Stimulated activated CD8-positive, alpha-beta memory T cell treated with anti-CD3 and anti-CD28 coated beads, Interleukin-12 subunit alpha, Interleukin-12 subunit beta, amount 100 ng/mL, for 24 hours (primary cell): ENCODE data around the gene NPAS3.

Experiments
- DNase-seq: peaks from one replicate; pipeline ENCODE4 v3.0.0-alpha.2; 2020; ENCODE audit errors: extremely low read depth

NPAS3 gene

DNA sequence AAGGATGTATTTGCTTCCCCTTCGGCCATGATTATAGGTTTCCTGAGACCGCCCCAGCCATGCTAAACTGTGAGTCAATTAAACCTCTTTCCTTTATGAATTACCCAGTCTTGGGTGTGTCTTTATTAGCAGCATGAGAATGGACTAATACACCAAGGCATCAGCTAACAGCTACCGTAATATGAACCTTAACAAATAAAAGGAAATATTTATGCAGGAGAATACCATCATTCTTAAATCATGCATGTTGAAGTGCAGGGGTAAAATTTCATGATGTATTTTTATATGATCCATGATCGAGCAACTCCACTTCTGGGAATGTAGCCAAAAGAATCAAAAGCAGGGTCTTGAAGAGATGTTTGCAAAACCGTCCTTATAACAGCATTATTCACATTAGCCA is 379.0 kb downstream of the NPAS3 start:
- no peak for DNase-seq

DNA sequence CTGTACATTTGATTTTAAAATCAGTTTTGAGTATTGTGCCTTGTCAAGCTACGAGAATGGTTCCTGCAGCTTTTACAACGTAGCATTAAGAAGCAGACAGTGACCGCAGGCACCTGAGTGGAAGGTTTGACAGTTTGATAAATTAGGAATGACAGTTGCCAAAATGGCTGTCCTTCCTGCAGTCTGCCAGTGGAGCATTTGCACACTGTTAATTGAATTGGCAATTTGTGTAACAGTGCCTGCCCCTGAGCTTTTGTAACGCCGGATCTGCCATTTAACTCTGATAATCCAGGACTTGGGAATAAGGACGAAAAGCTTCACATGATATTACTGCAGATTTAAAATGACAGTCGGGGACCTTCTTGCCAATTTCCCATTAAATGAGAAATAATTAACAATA is 385.3 kb downstream of the NPAS3 start:
- no peak for DNase-seq

DNA sequence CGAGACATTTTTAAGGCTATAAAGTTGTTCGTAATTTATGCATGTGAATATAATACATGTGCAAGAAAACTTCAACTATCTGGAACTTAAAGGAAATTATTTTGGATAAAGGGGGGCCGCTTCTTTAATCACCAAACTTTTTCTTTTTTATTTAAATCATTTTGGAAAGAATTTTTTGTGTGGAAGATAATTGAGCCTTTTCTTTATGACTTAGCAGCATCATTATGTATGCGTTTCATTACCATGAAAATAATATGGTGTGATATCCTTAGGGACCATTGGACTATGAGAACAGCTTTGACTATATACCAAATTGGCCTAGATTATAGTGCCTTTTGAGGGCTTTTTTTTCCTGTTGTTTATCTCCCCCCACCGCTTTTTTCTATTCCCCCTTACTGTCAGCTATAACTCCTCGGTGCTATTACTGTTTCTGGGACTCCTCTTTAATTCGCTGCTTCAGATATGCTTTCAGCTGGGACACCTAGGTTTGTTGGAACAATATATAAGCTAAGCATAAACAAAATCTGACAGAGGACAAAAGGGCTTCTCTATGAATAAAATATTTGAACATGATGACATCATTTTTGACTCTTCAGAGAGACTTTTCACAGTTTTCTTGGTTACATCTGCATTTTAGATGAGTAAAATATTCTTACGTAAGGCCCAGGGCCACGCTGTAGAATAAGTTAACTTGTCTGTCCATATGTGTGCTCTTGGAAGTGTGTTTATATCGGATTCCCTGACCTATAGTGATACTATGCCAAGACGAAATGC is 392.7 kb downstream of the NPAS3 start:
- DNase-seq, result no peak

DNA sequence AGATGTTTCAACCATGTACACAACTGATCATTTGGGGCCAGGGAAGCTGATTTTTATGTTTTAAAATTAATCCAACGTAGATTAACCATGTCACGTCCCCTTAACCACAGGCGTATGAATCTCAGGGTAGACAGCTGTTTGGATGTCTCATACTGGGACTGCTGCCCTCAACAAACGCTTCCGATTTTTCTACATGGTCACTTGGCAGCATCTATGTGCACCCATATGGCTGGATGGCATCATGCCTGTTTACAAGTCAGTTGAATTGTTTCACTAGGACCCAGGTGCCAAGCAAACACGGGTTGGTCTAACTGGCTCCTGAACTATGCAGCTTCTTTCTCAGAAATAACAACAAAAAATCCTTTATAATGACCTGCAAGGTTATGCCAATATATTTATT is 393.8 kb downstream of the NPAS3 start:
- DNase-seq, result no peak

DNA sequence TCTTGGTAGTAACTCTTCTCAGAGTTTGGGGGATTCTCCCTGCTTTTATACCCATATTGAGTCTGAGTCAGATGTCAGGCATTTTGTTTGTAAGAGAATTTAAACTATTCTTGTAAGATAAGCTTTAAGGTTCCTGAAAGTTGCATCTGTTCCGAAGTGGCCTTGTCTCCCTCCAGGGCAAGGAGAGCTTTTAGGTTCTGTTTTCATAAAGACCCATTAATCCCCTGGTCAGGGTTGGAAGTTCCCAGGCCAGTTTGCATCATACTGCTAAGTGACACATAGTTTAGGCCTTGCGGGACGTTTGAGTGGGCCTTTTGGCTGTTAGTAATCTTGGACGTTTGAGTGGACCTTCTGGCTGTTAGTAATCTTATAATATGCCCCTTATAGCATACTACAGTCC is 396.7 kb downstream of the NPAS3 start:
- DNase-seq, result no peak

DNA sequence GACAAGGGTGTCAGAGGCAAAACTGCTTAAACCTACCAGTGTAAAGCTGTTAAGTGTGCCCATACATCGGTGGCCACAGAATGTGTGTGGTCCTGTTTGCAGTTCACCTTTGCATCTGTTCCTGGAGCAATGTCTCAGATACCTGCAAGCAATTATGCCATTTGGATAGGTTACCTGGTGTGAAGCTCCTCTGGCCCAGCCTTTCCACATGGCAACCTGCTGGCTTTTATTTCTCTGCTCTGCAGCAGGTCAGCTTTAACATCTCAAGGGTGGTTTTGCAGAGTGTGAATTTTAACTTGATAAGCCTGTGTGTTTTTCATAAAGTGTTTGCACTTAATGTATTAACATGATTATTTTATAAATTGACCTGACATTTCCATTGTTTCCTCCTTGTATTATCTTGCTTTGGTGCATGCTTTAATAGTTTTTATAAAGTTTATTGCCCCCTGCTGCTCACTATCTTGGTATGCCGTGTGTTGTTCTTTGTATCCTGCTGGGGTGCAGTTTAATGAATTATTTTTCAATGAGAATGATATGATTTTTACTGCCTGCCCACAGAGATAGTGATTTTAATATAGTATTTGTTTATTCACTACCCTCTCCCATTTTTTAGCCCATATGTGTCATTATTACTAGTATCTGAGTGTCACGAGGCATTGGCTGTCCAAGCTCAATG is 403.8 kb downstream of the NPAS3 start:
- no peak for DNase-seq

DNA sequence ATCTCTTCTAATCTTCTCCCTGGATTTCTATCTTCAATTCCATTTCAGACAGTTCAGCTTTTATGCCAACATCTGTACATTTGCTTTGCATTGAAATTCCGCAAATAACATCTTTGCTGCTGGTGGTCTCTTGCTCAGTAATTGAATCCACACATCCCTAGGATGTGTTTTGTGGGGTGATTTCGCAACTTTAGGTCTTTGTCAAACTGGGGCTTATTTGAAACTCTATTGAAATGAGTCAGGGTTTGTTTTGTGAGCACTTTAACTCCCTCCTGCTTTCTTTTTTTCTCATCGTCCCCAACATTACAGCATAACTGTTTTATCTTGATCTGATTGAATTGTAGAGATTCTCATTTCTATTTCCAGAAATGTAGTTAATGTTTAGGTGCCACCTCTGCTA is 404.3 kb downstream of the NPAS3 start:
- DNase-seq, result no peak

DNA sequence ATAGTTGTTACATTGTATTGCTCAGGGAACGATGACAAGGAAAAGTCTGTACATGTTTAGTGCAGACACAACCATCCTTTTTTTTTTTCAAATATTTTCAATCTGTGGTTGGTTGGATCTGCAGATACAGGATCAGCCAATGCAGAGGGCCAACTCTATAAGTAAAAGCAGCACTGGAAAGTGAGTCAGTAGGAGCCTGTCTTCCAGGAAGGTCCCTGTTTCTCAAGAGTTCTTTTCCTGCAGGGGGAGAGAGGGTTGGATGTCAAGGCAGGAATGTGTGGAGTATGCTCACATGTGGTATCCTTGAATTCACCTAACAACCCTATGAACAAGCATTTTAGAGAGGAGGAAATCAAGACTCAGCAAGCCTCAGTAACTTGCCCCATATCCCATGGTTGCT is 409.1 kb downstream of the NPAS3 start:
- DNase-seq, result no peak

DNA sequence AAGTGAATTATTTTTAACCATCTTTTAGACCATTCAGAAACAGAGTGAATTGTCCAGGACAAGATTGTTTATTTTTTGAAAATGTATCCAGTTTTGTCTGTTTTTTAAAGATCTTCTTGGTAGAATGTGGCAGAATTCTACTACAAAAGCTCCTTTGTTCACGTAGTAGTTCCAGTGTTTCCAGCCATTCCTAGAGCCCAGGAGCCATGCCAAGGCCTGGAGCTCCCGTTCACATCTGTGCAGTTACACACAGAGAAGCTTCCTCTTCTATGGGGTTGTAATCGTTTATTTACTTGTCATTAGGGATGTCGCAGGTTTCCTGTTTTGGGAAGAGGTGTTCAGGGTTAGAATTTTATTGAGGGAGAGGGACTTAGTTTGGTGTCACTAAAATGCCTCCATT is 409.8 kb downstream of the NPAS3 start:
- DNase-seq, result no peak

DNA sequence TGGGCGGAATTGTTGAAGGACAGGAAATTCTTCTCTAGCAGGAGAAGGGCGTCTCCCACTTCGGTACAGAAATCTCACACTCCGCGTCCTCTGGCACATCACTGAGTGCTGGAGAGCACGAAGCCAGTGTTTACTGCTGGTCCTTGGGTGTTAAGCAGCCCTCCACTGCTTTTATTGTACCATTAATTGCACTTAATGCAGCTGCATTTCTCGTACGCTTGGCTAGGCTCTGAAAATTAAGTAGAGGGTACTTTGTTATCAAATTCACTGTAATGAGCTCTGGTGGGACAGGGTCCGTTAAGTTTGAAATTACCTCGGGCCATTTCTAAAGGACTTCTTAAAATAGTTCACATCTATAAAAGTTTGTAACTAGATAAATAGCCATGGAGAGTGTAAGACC is 411.2 kb downstream of the NPAS3 start:
- no peak for DNase-seq

DNA sequence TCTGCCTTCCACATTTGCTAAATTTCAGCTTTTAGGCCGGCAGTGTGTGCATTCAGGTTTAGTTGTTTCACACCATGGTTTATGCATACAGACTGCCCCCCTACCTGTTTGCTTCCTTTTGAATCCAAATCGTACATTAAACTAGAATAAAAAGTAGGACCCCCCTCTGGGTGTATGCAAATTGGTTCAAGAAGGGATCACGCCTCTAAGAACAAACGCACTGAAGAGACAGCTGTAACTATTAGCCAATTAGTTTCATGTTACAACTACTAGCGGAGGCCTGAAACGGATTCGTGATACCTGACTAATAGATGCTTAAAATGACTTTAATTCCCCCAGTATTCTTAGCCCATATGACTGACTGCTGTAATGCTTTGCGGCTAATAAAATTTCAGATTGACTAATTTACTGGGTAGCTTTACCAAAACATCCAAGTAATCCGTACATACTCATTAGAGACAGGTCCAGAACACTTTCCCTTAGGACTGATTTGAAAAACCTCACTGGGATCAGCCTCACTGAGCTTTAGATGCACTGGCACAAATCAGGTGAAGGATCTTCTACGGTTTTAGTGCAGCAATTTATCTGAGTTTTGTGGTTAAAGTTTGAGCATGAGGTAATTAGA is 411.8 kb downstream of the NPAS3 start:
- no peak for DNase-seq

DNA sequence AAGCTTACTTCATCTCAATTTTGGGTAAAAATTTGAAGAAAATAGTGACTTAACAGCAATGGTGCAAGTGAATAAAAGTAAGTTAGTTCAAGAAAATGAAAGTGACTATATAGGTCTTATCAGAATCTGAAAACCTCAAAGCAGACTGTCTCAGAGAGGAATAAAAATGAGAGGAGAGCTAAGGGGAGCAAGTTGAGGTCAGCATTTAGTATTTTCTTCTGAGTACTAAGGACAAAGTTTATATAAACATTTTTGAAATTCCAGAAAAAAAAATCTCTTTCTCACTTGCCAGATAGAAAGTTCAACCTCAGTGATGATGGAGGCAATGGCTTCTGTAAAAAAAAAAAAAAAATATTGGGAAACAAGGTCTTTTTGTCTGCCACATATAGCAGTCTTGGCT is 414.1 kb downstream of the NPAS3 start:
- DNase-seq, result no peak

DNA sequence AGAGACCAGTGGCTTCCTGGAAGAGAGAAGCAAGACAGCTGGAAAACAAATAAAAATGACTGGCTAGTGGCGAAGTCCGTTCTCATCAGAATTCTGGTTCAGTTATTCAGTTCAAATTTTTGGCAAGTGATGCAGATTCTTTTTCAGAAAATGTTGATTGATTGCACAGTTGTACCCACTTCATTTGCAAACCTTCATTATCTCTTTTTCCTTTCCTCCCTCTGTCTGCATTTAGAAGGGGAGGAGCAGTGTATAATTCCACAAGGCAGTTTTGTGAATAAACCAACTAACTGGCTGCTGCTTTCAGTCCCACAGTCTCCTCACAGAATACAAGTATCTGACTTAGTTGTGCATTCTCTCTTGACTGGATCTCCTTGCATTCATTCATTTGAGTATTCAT is 417.5 kb downstream of the NPAS3 start:
- DNase-seq, result no peak

DNA sequence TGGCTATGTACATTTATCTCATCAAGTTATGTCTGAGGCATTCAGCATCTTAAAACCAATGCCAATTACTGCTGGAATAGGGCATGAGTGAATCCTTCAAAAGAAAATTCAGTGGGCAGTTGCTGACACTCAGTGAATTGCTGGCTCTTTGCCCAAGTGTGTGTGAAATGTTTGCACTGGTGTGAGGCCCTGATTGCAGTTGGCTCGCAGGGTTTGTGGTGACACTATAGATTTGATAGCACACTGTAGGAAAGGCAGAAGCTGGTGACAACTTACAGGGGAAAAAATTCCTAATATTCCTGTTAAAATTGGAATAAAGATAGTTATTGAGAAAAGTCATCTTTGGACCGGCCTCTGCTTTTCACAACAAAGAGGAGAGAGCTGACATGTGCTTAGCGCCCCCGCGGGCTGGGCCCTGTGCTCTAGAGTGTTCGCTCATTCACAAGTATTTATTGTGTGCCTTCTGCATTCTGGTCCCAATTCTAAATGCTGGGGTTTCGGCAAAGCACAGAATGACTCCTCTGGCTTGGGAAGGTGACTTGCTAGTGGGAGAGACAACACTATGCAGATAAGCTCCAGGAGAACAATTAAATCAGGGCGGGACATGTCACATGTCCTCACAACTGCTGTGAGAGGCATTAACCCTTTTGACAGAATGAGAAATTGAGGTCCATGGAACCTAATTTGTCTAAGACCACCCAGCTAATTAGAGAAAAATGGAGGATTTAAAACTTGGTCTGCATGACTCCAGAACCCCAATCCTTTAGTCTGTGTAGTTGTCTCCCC is 418.7 kb downstream of the NPAS3 start:
- no peak for DNase-seq

DNA sequence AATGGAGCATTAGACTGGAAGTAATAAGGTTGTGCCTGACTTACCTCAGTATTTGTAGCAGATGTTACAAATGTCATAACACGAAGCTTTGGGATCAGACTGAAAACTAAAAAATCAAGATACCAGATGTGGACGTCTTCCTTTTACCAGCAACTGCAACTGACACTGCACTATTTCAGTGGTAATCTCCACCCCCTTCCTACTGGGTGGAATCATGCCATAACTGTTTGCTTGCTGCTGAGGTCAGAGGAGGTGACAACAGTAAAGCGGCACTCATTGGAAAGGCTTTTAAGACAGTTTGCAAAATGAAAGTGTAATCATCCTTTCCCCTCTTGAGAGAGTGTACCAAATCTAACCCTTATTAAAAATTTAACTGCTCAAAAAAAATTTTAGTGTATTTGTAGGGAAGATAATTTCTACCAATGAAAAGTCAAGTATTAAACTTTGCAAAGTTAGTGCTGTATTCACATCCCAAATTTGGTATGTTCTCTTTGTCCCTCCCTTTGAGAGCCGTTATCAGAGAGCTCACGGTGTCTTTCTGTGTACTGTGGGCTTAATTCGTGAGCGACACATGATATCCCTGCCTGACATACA is 420.7 kb downstream of the NPAS3 start:
- no peak for DNase-seq

DNA sequence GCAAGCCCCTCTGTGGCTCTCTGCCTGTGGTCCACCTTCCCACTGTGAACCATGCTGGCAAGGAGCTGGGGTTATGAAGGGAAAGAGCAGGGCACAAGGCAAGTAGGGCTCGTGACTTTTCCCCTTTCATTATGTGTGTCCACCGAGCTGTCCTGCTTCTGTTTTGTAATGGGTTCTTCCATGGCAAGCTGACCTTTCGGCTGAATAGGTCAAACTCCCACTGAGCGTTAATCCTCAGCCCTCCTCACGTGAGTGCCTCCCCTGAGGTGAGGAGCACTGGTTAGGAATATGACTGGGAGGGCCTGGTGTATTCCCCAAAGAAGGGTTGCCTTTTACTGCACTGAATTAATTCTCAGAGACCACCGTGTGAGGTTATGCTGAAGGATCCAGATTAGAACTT is 424.3 kb downstream of the NPAS3 start:
- no peak for DNase-seq

DNA sequence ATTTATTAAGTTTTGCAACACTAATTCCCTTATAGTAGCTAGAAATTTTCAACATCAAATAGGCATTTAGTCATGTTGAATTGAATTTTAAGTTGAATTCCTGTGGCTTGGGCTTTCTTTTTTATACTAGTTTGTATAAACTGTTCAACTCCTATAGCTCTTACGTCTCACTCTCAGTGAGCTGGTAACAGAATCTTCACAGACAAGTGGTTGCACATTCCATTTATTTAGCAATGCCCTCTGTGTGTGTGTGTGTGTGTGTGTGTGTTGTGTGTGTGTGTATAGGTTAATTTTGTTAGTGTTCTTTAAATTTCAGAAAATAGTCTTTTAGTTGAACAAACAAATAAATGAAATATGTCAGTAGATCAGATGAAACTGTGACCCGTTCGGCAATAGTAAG is 425.0 kb downstream of the NPAS3 start:
- no peak for DNase-seq

DNA sequence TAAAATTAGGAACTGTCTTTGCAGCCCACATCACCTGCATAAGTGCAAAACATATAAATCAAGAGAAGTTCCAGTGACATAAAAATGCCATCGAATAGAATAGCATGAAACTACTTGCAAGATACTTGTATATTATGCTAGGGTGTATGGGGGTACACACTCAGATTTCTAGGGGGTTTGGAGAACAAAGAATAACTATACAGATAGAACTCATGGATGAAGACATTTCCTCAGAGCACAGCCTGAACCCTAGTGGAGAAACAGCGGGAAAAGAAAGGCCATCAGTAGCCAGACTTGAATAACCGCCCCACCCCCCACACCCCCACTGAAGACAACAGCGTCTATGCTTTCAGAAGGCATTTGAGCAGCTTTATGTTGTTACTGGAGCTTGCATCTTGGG is 425.8 kb downstream of the NPAS3 start:
- no peak for DNase-seq

DNA sequence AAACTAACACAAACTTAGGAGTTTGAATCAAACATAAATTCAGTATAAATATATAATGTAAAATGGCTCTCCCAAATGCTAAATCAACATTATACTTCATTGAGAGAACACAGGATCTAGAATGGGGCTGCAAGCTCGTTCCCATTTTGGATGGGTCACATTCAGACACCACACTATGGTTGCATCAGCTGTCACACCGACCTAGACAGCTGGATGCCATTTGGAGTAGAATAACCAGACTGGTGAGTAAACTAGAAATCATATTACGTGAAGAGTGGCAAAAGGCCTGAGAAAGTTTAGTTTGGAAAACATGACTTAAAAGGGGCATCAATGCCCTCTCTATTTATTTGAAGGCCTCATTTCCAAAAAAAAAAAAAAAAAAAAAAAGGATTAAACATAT is 430.4 kb downstream of the NPAS3 start:
- no peak for DNase-seq

DNA sequence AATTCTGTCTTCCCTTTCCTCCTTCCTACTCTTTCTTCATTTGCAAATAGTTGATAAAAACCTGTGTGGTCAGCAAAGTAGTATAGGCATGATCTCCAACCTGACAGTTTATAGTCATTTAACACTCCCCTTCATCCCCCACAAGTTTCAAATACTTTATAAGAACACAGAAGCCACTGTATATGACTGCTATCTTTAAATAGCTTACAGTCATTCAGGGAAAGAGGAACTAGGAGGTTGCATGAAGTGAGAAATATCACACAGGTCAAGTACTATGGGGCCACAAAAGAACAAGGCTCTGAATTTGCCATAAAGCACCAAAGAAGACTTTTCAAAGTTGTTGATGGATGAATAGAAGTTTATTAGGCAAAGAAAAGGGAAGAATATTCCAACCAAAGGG is 431.3 kb downstream of the NPAS3 start:
- DNase-seq, result no peak

DNA sequence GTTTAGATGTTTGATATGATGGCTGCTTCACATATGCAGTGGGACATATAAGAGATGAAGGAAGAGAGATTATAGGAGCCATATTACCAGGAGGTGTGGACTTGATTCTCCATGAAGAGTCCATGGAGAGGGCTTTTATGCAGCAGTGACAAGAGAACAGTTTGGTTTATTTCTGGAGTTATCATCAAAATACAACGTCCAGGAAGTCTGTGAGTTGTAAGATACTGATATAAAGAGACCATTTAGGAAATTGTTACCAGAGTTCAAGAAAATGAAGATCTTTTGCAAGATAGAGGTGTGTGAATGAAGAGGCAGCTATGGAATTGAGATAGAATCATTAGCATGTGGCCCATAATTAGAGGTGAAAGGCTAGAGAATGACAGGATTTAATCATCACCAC is 431.7 kb downstream of the NPAS3 start:
- DNase-seq, result no peak

DNA sequence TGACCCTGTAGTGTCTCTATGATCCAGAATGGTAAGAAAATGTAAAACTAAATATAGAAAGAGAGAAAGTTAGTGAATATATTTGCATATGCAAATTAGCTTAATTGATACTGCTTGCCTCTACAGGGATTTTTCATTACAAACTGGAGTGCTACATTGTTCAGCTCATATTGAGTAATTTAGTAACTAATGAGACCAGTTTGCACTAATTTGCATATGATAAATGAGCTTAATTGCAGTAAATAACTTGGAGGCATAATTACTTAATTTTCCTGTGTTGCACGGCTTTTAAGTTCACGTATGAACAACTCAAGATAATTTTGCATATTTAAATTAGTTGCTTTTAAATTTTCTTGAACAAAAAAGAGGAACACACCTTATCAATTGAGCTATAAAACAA is 436.5 kb downstream of the NPAS3 start:
- no peak for DNase-seq
